Omental fat pad (tissue), 4 donors: Measurements from ENCODE around the gene OBSL1. TPM values are rescaled to one million over a fixed set of nuclear protein-coding genes. Genes with fewer than 3 reads are reported as not detected.

ENCODE experiments used
- ATAC-seq: fragments of 150-250 bp; one replicate; pipeline ENCODE4 v1.9.1; 2016; ENCODE audit warnings: mild to moderate bottlenecking, moderate library complexity; ENCODE audit not compliant: low FRiP score
- DNase-seq: peaks from one replicate; pipeline ENCODE4 v3.0.0-alpha.2; 2019; ENCODE audit warnings: low spot score
- total RNA-seq, 4 donors: library from RNA; depleted of rRNA; stranded (reverse); fragments of >200 nt; gene quantifications; one replicate each; pipeline ENCODE4 v1.1.0, GENCODE V29; 2016
- TF ChIP-seq, protein P1 (sequence below), 3 donors: fragments of 450-650 bp; IDR thresholded peaks; one replicate each; pipeline ENCODE4 v1.5.1; 2016 to 2017; ENCODE audit warnings: antibody characterized with exemption in 3 of 3, mild to moderate bottlenecking in 3 of 3, moderate library complexity in 2 of 3

Gene OBSL1
- total RNA-seq, 4 donors from 2014 or later, result 68.6 to 117 (median 88.7) TPM

- ATAC-seq (no peak), DNase-seq (no peak)
- TF ChIP-seq, protein P1, sequence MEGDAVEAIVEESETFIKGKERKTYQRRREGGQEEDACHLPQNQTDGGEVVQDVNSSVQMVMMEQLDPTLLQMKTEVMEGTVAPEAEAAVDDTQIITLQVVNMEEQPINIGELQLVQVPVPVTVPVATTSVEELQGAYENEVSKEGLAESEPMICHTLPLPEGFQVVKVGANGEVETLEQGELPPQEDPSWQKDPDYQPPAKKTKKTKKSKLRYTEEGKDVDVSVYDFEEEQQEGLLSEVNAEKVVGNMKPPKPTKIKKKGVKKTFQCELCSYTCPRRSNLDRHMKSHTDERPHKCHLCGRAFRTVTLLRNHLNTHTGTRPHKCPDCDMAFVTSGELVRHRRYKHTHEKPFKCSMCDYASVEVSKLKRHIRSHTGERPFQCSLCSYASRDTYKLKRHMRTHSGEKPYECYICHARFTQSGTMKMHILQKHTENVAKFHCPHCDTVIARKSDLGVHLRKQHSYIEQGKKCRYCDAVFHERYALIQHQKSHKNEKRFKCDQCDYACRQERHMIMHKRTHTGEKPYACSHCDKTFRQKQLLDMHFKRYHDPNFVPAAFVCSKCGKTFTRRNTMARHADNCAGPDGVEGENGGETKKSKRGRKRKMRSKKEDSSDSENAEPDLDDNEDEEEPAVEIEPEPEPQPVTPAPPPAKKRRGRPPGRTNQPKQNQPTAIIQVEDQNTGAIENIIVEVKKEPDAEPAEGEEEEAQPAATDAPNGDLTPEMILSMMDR (IDR thresholded peaks at IDR 0.05), result no peak
Observed at GRCh38 chr2:219537657-219538488, 33.5 kb downstream of the OBSL1 start.

GRCh38 chr2:219536967-219537366 is 34.4 kb downstream of the OBSL1 start:
- ATAC-seq (no peak), DNase-seq (no peak)
- TF ChIP-seq, protein P1 (IDR thresholded peaks at IDR 0.05), result no peak

- TF ChIP-seq, protein P1 (IDR thresholded peaks at IDR 0.05), result no peak
- ATAC-seq (no peak), DNase-seq (no peak)
Observed at GRCh38 chr2:219536425-219536824, 34.9 kb downstream of the OBSL1 start.

GRCh38 chr2:219533930-219534661 is 37.2 kb downstream of the OBSL1 start:
- ATAC-seq, result no peak

DNA sequence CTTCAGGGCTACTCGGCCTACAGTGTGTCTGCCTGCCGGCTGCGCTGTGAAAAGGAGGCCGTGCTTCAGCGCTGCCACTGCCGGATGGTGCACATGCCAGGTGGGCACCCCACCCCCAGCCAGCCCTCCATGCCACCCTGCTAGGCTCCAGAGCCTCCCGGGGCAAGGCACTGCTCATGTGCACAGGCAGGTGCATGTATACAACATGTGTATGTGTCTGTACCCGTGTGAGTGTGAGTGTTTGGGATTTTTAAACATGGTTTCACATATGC is 39.0 kb downstream of the OBSL1 start:
- ATAC-seq (no peak), DNase-seq (no peak)
- TF ChIP-seq, protein P1 (IDR thresholded peaks at IDR 0.05), result no peak

More at GRCh38 chr2:219533930-219534661, 37.2 kb downstream of the OBSL1 start:
- no peak for DNase-seq
- TF ChIP-seq, protein P1 (IDR thresholded peaks at IDR 0.05), result no peak

- no peak for DNase-seq
- TF ChIP-seq, protein P1 (IDR thresholded peaks at IDR 0.05), result no peak
Observed at GRCh38 chr2:219531639-219532377, 39.5 kb downstream of the OBSL1 start.

More at GRCh38 chr2:219531639-219532377, 39.5 kb downstream of the OBSL1 start:
- ATAC-seq, result no peak
